Measurements from ENCODE around the gene ZNF410. TPM values are rescaled to one million over a fixed set of nuclear protein-coding genes. Genes with fewer than 3 reads are reported as not detected.
"Not testable (repeated sequence)": the region's sequence is repeated elsewhere in the genome, so short reads cannot be mapped to it uniquely, and the experiment has no call there.

The ZNF410 gene
- total RNA-seq: 10 to 100 TPM; 54.9 to 56.1 TPM

DNA sequence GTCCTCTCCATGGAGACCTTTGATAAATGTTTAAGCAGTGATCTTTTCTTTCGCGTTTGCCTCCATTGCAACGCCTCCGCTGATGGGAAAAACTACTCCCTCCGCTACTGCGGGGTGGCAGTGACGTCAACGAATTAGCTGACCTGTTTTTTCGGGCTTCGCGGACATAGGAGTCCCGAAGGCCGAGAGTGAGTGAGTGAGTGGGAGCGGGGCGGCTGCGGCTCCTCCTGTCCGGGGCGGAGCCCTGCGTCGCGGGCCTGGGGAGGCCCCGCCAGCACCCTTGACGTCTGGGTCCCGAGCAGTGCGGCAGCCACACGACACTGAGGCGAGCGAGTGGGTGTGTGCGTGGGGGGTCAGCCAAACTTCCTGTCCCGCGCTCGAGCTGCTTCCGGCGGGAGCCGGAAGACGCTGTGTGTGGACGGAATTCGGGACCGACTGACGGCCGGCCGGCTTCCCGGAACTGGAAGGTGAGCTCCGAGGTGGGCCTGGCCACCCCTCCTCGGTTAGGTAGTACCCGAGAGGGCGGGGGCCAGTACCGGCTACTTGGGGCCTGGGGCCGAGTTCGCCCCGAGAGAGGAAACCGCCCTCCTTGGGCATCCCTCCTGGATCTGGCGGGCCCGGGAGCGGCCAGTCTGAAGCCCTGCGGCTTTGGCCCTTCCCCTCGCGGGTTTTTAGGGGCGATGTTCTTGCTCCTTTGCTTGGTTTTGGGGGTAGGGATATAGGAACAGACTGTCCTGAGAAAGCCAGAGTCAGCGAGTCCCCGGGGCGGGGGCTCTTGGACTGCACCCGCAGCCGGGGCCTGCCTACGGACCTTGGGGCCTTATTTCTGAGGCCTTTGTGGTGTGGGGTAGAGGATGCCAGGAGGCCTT is at the start of gene ZNF410:
Gene ZNF410, plus strand, starts transcription at position 411 of the 869 bp plus-strand sequence. CDS start 5,317 bp downstream, outside the sequence.
- POLR2A ChIA-PET: interaction anchor here (0.7 to 2.6 kb wide), 14 partner anchors 9 to 274 kb away, joined by 3 to 19 read pairs (median 3); partner anchors contain the start of genes ACOT6 and PTGR2
- intact Hi-C loops (cut with micrococcal nuclease): no loop called here
- Mint-ChIP-seq H3K27ac (peak within 1 kb of the TSS; percentile 99), H3K36me3 (ENCODE audit: low read depth) (peaks cover 26% of the 10 kb centered on the region), H3K27me3 (no peaks in the 10 kb centered on the region), H3K4me3 (peak within 1 kb of the TSS; percentile 95), H3K4me1 (ENCODE audit: low read depth) (peaks cover 43% of the 10 kb centered on the region), H3K9me3 (no peaks in the 10 kb centered on the region)
- TF ChIP-seq, protein P1, sequence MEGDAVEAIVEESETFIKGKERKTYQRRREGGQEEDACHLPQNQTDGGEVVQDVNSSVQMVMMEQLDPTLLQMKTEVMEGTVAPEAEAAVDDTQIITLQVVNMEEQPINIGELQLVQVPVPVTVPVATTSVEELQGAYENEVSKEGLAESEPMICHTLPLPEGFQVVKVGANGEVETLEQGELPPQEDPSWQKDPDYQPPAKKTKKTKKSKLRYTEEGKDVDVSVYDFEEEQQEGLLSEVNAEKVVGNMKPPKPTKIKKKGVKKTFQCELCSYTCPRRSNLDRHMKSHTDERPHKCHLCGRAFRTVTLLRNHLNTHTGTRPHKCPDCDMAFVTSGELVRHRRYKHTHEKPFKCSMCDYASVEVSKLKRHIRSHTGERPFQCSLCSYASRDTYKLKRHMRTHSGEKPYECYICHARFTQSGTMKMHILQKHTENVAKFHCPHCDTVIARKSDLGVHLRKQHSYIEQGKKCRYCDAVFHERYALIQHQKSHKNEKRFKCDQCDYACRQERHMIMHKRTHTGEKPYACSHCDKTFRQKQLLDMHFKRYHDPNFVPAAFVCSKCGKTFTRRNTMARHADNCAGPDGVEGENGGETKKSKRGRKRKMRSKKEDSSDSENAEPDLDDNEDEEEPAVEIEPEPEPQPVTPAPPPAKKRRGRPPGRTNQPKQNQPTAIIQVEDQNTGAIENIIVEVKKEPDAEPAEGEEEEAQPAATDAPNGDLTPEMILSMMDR (IDR thresholded peaks at IDR 0.05): no peak
- DNase-seq (peak; percentile 97), ATAC-seq (peak; percentile 100)
- CTCF ChIA-PET: interaction anchor here (1.0 to 1.6 kb wide), 4 partner anchors 9 to 135 kb away, joined by 3 to 5 read pairs (median 4); no protein-coding TSS in a partner anchor

- DNase-seq; H3K27me3 Mint-ChIP-seq; H3K4me3 Mint-ChIP-seq; intact Hi-C loops (cut with micrococcal nuclease); ATAC-seq; H3K27ac Mint-ChIP-seq; H3K36me3 Mint-ChIP-seq (ENCODE audit: low read depth); H3K9me3 Mint-ChIP-seq; H3K4me1 Mint-ChIP-seq (ENCODE audit: low read depth): not testable (repeated sequence)
- POLR2A ChIA-PET: interaction anchor here (0.6 kb wide), 1 partner anchor 97 kb away, joined by 3 read pairs; no protein-coding TSS in a partner anchor
- CTCF ChIA-PET: interaction anchor here (0.9 to 1.6 kb wide), 4 partner anchors 9 to 111 kb away, joined by 3 read pairs; no protein-coding TSS in a partner anchor
Measured at GRCh38 chr14:73838293-73839034, 48.2 kb upstream of the ZNF410 start.

DNA sequence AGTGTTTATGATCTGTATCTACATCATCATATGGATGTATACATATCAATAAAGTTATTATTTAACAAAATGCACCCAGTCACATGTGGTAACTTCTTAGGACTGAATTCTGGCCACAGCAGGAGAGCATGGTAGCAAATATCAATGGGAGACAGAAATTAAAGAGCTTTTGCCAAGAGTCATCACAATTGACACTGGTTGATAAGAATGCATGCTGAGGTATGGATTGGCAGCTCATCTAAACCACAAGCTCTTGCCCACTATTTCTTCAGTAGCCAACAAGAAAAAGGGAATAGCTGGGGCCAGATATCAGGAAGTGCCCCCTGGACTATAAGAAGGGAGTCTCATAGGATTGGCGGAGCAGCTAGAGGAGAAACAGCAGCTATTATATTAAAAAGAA is 44.5 kb upstream of the ZNF410 start:
- Mint-ChIP-seq H3K27ac (no peak overlapping the region), H3K36me3 (ENCODE audit: low read depth) (no peaks in the 10 kb centered on the region), H3K9me3 (no peaks in the 10 kb centered on the region), H3K4me3 (no peak overlapping the region), H3K27me3 (no peaks in the 10 kb centered on the region), H3K4me1 (ENCODE audit: low read depth) (no peaks in the 10 kb centered on the region)
- intact Hi-C loops (cut with micrococcal nuclease): no loop called here
- CTCF ChIA-PET: interaction anchor here (1.0 to 1.5 kb wide), 3 partner anchors 9 to 113 kb away, joined by 3 to 4 read pairs (median 3); partner anchors contain the start of gene PTGR2
- ATAC-seq (no peak), DNase-seq (no peak)
- TF ChIP-seq, protein P1 (IDR thresholded peaks at IDR 0.05): no peak
- POLR2A ChIA-PET: interaction anchor here (1.0 kb wide), 1 partner anchor 16 kb away, joined by 3 read pairs; no protein-coding TSS in a partner anchor

DNA sequence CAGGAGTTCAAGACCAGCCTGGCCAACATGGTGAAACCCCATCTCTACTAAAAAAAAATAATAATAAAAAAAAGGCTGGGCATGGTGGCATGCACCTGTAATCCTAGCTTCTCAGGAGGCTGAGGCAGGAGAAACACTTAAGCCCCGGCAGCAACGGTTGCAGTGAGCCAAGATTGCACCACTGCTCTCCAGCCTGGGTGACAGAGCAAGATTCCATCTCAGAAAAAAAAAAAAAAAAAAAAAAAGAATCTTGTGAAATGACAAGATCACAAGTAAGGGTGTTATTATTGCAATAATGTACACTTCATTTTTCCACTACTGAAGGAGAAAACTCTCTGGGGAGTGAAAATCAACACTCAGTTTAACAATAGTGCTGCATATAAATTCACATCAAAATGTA is 43.8 kb upstream of the ZNF410 start:
- ATAC-seq (no peak), DNase-seq (no peak)
- no peaks in the 10 kb centered on the region for H3K27me3 Mint-ChIP-seq
- H3K27ac Mint-ChIP-seq: no peak overlapping the region
- H3K4me3 Mint-ChIP-seq: no peak overlapping the region
- intact Hi-C loops (cut with micrococcal nuclease): no loop called here
- H3K36me3 Mint-ChIP-seq (ENCODE audit: low read depth): no peaks in the 10 kb centered on the region
- CTCF ChIA-PET: interaction anchor here (1.0 to 1.5 kb wide), 3 partner anchors 9 to 114 kb away, joined by 3 to 4 read pairs (median 3); partner anchors contain the start of gene PTGR2
- H3K9me3 Mint-ChIP-seq: no peaks in the 10 kb centered on the region
- TF ChIP-seq, protein P1 (IDR thresholded peaks at IDR 0.05): no peak
- H3K4me1 Mint-ChIP-seq (ENCODE audit: low read depth): no peaks in the 10 kb centered on the region
- POLR2A ChIA-PET: interaction anchor here (1.0 kb wide), 1 partner anchor 15 kb away, joined by 3 read pairs; no protein-coding TSS in a partner anchor

DNA sequence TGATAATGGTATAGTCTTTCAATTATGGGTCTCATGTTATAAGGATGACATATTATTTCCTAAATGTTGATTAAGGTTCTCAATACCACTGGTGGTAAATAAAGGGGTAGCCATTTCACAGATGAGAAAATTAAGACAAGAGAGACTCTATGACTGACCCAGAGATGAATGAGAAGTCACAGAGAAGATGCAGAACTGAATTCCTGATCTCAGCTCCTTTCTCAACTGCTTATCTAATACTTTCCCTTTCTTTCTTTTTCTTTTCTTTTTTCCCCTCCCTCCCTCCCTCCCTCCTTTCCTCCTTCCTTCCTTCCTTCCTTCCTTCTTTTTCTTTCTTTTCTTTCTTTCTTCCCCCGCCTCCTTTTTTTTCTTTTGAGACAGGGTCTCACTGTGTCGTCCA is 43.4 kb upstream of the ZNF410 start:
- intact Hi-C loops (cut with micrococcal nuclease): no loop called here
- Mint-ChIP-seq H3K4me1 (ENCODE audit: low read depth) (no peaks in the 10 kb centered on the region), H3K27me3 (no peaks in the 10 kb centered on the region), H3K36me3 (ENCODE audit: low read depth) (no peaks in the 10 kb centered on the region), H3K9me3 (no peaks in the 10 kb centered on the region), H3K4me3 (no peak overlapping the region), H3K27ac (no peak overlapping the region)
- DNase-seq: no peak
- ChIA-PET POLR2A (interaction anchor here (1.0 kb wide), 1 partner anchor 15 kb away, joined by 3 read pairs; no protein-coding TSS in a partner anchor), CTCF (interaction anchor here (0.6 to 1.0 kb wide), 2 partner anchors 14 to 115 kb away, joined by 3 read pairs; no protein-coding TSS in a partner anchor)
- no peak for ATAC-seq
- TF ChIP-seq, protein P1 (IDR thresholded peaks at IDR 0.05): no peak
